GM10266 (cell line): ENCODE results near the gene ITCH.

ENCODE experiments used
- DNase-seq: peaks from one replicate; pipeline ENCODE4 v3.0.0; 2012; ENCODE audit errors: extremely low spot score
- CTCF ChIP-seq: IDR thresholded peaks from 2 replicates; pipeline ENCODE4 v1.5.1; 2012; ENCODE audit warnings: mild to moderate bottlenecking, low read depth; ENCODE audit not compliant: control insufficient read depth, insufficient read depth; ENCODE audit errors: missing control alignments

ITCH gene

GRCh38 chr20:34529742-34530141 is 166.7 kb downstream of the ITCH start:
- no peak for TF ChIP-seq CTCF

GRCh38 chr20:34530342-34530741 is 167.3 kb downstream of the ITCH start:
- no peak for DNase-seq
- no peak for TF ChIP-seq CTCF

More at GRCh38 chr20:34529742-34530141, 166.7 kb downstream of the ITCH start:
- no peak for DNase-seq

GRCh38 chr20:34531608-34532265 is 168.7 kb downstream of the ITCH start:
- TF ChIP-seq CTCF, result no peak
- DNase-seq, result no peak

GRCh38 chr20:34532320-34532719 is 169.2 kb downstream of the ITCH start:
- no peak for DNase-seq
- no peak for TF ChIP-seq CTCF

- TF ChIP-seq CTCF, result no peak
Measured at GRCh38 chr20:34532756-34533155, 169.7 kb downstream of the ITCH start.

GRCh38 chr20:34534391-34535165 is 171.5 kb downstream of the ITCH start:
- TF ChIP-seq CTCF, result no peak
- DNase-seq, result no peak

More at GRCh38 chr20:34532756-34533155, 169.7 kb downstream of the ITCH start:
- DNase-seq, result no peak

- TF ChIP-seq CTCF, result no peak
Measured at GRCh38 chr20:34535301-34535840, 172.3 kb downstream of the ITCH start.

More at GRCh38 chr20:34535301-34535840, 172.3 kb downstream of the ITCH start:
- no peak for DNase-seq
